Measurements from ENCODE around the gene AIF1.

Gene AIF1

GRCh38 chr6:31657406-31658157 lies 42.5 kb downstream of the AIF1 start:
- Mint-ChIP-seq H3K4me3 (peak overlapping the region; percentile 98), H3K27ac (peak overlapping the region; percentile 82), H3K4me1 (ENCODE audit: low read depth) (peaks cover 54% of the 10 kb centered on the region), H3K9me3 (no peaks in the 10 kb centered on the region), H3K36me3 (ENCODE audit: low read depth) (peaks cover 49% of the 10 kb centered on the region), H3K27me3 (ENCODE audit: low read depth) (no peaks in the 10 kb centered on the region)
- DNase-seq (ENCODE audit: low spot score) = peak; percentile 30

DNA sequence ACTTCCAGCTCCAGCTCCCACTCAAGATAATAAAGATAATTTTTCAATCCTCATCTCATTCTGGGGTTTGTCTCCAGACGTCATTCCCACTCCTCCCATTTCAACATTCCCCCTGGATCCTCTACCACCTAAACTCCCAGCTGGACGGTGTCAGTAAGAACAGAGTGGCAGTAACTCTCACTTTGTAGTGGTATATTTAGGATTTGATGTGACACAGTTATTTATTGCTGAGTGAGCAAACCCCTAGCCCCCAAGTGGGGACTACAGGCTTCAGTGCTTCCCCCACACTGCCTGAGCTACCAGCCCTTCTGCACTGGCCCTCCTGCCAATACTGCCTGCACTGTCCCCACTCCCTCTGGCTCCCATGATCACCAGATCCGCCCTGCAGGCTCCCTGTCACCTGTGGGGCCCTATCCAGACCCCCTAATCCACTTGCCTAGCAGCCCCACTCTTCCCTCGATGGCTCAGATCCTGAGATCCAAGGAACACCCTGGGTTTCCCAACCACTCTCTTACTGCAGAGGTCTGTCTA lies 43.2 kb downstream of the AIF1 start:
- no peak for DNase-seq (ENCODE audit: low spot score)
- Mint-ChIP-seq H3K27me3 (ENCODE audit: low read depth) (no peaks in the 10 kb centered on the region), H3K36me3 (ENCODE audit: low read depth) (peaks cover 51% of the 10 kb centered on the region), H3K4me3 (peak overlapping the region; percentile 98), H3K4me1 (ENCODE audit: low read depth) (peaks cover 53% of the 10 kb centered on the region), H3K9me3 (no peaks in the 10 kb centered on the region), H3K27ac (peak overlapping the region; percentile 82)

- H3K36me3 Mint-ChIP-seq (ENCODE audit: low read depth) = peaks cover 59% of the 10 kb centered on the region
- no peak for DNase-seq (ENCODE audit: low spot score)
- H3K9me3 Mint-ChIP-seq = no peaks in the 10 kb centered on the region
- peak overlapping the region; percentile 98 for H3K4me3 Mint-ChIP-seq
- no peaks in the 10 kb centered on the region for H3K27me3 Mint-ChIP-seq (ENCODE audit: low read depth)
- H3K27ac Mint-ChIP-seq = peak overlapping the region; percentile 90
- H3K4me1 Mint-ChIP-seq (ENCODE audit: low read depth) = peaks cover 58% of the 10 kb centered on the region
Measured at GRCh38 chr6:31658983-31659648, 44.1 kb downstream of the AIF1 start.

GRCh38 chr6:31659649-31660380 lies 44.8 kb downstream of the AIF1 start:
- peak overlapping the region; percentile 98 for H3K4me3 Mint-ChIP-seq
- H3K36me3 Mint-ChIP-seq (ENCODE audit: low read depth) = peaks cover 66% of the 10 kb centered on the region
- H3K27ac Mint-ChIP-seq = peak overlapping the region; percentile 90
- DNase-seq (ENCODE audit: low spot score) = peak; percentile 47
- no peaks in the 10 kb centered on the region for H3K27me3 Mint-ChIP-seq (ENCODE audit: low read depth)
- H3K4me1 Mint-ChIP-seq (ENCODE audit: low read depth) = peaks cover 64% of the 10 kb centered on the region
- no peaks in the 10 kb centered on the region for H3K9me3 Mint-ChIP-seq

GRCh38 chr6:31660381-31661261 lies 45.6 kb downstream of the AIF1 start, which contains the start of gene C6orf47:
TSS of gene C6orf47 (minus strand) at chr6:31660778. CDS start at chr6:31659947, 831 bp downstream.
- H3K4me3 Mint-ChIP-seq = peak within 1 kb of the TSS; percentile 98
- peaks cover 63% of the 10 kb centered on the region for H3K4me1 Mint-ChIP-seq (ENCODE audit: low read depth)
- no peaks in the 10 kb centered on the region for H3K9me3 Mint-ChIP-seq
- H3K27ac Mint-ChIP-seq = peak within 1 kb of the TSS; percentile 90
- DNase-seq (ENCODE audit: low spot score) = peak; percentile 77
- H3K27me3 Mint-ChIP-seq (ENCODE audit: low read depth) = no peaks in the 10 kb centered on the region
- peaks cover 65% of the 10 kb centered on the region for H3K36me3 Mint-ChIP-seq (ENCODE audit: low read depth)

DNA sequence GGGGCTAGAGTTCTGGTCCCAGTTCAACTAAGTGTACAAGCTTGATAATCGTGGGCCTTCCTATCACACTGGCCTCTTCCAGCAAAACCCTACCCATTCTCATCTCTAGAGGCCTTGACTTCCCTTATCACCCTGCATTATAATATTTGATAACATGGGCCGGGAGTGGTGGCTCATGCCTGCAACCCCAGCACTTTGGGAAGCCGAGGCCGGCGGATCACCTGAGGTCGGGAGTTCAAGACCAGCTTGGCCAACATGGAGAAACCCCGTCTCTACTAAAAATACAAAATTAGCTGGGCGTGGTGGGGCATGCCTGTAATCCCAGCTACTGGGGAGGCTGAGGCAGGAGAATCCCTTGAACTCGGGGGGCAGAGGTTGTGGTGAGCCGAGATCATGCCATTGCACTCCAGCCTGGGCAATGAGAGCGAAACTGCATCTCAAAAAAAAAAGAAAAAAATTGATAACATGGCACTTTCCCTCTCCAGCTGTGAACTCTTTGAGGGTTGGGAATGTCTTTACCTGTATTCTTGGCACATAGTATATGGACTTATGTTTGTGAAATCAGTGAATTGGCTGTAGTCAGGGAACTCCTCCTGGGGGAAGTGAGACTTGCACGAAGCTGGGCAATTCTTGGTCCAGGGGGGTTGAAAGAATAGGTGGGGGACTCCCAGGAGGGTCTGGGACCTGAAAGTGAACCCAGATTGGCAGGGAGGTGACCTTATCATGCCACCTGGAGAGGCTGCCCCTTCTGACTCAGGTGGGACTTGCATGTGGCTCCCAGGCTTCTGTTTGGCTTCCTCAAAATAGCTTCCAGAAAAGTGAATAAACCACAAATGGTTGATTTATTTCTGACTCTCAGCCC lies 46.5 kb downstream of the AIF1 start:
- Mint-ChIP-seq H3K9me3 (no peaks in the 10 kb centered on the region), H3K4me3 (peak overlapping the region; percentile 82), H3K4me1 (ENCODE audit: low read depth) (peaks cover 58% of the 10 kb centered on the region), H3K27me3 (ENCODE audit: low read depth) (no peaks in the 10 kb centered on the region), H3K27ac (peak overlapping the region; percentile 79), H3K36me3 (ENCODE audit: low read depth) (peaks cover 64% of the 10 kb centered on the region)
- no peak for DNase-seq (ENCODE audit: low spot score)

- peak overlapping the region; percentile 58 for H3K4me3 Mint-ChIP-seq
- H3K9me3 Mint-ChIP-seq = no peaks in the 10 kb centered on the region
- H3K36me3 Mint-ChIP-seq (ENCODE audit: low read depth) = peaks cover 65% of the 10 kb centered on the region
- peaks cover 60% of the 10 kb centered on the region for H3K4me1 Mint-ChIP-seq (ENCODE audit: low read depth)
- H3K27ac Mint-ChIP-seq = peak overlapping the region; percentile 58
- no peaks in the 10 kb centered on the region for H3K27me3 Mint-ChIP-seq (ENCODE audit: low read depth)
- DNase-seq (ENCODE audit: low spot score) = no peak
Measured at GRCh38 chr6:31662124-31662723, 47.2 kb downstream of the AIF1 start.

GRCh38 chr6:31663126-31663960 lies 48.3 kb downstream of the AIF1 start:
- Mint-ChIP-seq H3K4me1 (ENCODE audit: low read depth) (peaks cover 59% of the 10 kb centered on the region), H3K36me3 (ENCODE audit: low read depth) (peaks cover 65% of the 10 kb centered on the region), H3K27me3 (ENCODE audit: low read depth) (no peaks in the 10 kb centered on the region), H3K9me3 (no peaks in the 10 kb centered on the region), H3K27ac (peak overlapping the region; percentile 97), H3K4me3 (peak overlapping the region; percentile 98)
- DNase-seq (ENCODE audit: low spot score) = no peak

- Mint-ChIP-seq H3K9me3 (no peaks in the 10 kb centered on the region), H3K4me3 (peak overlapping the region; percentile 98), H3K4me1 (ENCODE audit: low read depth) (peaks cover 62% of the 10 kb centered on the region), H3K27me3 (ENCODE audit: low read depth) (no peaks in the 10 kb centered on the region), H3K36me3 (ENCODE audit: low read depth) (peaks cover 71% of the 10 kb centered on the region), H3K27ac (peak overlapping the region; percentile 97)
- DNase-seq (ENCODE audit: low spot score) = no peak
Measured at GRCh38 chr6:31663961-31664789, 49.1 kb downstream of the AIF1 start.

DNA sequence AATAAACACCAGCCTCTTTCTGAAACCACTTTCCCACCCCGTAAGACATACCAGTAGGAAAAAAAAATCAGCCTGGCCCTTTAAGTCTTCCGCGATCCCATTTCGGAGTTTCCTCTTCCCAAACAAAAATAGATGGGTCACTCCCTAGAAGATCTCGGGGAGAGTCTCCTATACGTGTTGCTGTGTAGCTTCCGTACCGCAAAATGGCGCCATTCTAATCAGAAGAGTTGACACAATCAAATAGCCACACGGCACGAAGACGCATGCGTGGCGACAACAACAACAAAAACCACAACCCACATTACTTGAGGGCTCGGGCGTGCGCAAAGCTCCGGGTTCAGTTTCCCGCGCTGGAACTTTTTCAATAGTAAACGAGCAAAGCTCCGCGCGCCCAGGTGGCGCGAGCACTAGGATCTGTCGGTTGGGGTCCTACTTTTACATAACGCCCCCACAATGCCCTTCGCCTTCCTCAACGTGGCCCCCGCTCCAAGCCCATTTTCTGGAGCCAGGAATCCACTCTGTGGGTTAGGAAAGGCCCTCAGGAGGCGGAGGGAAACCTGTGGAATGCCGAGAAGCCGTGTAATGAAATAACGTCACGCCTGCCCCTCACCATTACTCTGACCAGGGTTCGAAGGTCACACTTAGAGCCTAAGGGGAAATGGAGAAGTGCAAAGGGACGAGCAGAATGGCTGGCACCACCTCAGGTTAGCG lies 49.9 kb downstream of the AIF1 start, which contains the start of gene GPANK1:
TSS of gene GPANK1 (minus strand) at position 208 of the 711 bp plus-strand sequence. CDS start 519 bp downstream, outside the sequence.
- H3K27me3 Mint-ChIP-seq (ENCODE audit: low read depth) = no peaks in the 10 kb centered on the region
- peak; percentile 92 for DNase-seq (ENCODE audit: low spot score)
- H3K27ac Mint-ChIP-seq = peak within 1 kb of the TSS; percentile 97
- H3K4me3 Mint-ChIP-seq = peak within 1 kb of the TSS; percentile 98
- no peaks in the 10 kb centered on the region for H3K9me3 Mint-ChIP-seq
- H3K36me3 Mint-ChIP-seq (ENCODE audit: low read depth) = peaks cover 72% of the 10 kb centered on the region
- peaks cover 55% of the 10 kb centered on the region for H3K4me1 Mint-ChIP-seq (ENCODE audit: low read depth)
